AG09309 (cell line): ENCODE data around the gene ASB5.

Experiments used
- DNase-seq: peaks from one replicate; pipeline ENCODE4 v3.0.0-alpha.2; 2010; ENCODE audit warnings: low read depth
- H3K4me3 ChIP-seq: 2 replicates; pipeline ENCODE4 v1.5.1; 2011; ENCODE audit warnings: mild to moderate bottlenecking, low read depth, low read length, moderate library complexity; ENCODE audit not compliant: control insufficient read depth
- TF ChIP-seq, protein P1 (sequence below): IDR thresholded peaks from 2 replicates; pipeline ENCODE4 v1.5.1; 2011; ENCODE audit warnings: mild to moderate bottlenecking, low read depth, low read length, inconsistent platforms; ENCODE audit not compliant: insufficient read depth, control insufficient read depth; ENCODE audit errors: missing control alignments

Gene ASB5

DNA sequence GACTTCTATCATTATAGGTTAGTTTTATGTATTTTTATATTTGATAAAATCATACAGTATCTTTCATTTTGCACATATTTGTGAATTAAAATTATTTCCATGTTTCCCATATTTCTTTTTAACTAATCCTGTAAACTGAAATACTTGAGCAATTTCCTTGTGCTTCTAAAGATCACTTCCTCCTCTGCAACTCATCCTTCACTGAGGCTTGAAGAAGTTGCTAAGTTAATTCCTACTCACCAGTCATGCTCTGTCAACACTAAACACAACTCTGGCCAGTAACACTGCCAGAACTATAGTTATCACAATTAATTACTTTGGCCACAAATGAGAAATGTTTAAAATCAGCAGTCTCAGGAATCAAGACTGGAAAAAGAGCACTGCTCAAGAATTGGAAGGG lies 80.4 kb downstream of the ASB5 start:
- TF ChIP-seq, protein P1, sequence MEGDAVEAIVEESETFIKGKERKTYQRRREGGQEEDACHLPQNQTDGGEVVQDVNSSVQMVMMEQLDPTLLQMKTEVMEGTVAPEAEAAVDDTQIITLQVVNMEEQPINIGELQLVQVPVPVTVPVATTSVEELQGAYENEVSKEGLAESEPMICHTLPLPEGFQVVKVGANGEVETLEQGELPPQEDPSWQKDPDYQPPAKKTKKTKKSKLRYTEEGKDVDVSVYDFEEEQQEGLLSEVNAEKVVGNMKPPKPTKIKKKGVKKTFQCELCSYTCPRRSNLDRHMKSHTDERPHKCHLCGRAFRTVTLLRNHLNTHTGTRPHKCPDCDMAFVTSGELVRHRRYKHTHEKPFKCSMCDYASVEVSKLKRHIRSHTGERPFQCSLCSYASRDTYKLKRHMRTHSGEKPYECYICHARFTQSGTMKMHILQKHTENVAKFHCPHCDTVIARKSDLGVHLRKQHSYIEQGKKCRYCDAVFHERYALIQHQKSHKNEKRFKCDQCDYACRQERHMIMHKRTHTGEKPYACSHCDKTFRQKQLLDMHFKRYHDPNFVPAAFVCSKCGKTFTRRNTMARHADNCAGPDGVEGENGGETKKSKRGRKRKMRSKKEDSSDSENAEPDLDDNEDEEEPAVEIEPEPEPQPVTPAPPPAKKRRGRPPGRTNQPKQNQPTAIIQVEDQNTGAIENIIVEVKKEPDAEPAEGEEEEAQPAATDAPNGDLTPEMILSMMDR, result no peak
- H3K4me3 ChIP-seq, result no peak overlapping the region
- DNase-seq, result no peak

DNA sequence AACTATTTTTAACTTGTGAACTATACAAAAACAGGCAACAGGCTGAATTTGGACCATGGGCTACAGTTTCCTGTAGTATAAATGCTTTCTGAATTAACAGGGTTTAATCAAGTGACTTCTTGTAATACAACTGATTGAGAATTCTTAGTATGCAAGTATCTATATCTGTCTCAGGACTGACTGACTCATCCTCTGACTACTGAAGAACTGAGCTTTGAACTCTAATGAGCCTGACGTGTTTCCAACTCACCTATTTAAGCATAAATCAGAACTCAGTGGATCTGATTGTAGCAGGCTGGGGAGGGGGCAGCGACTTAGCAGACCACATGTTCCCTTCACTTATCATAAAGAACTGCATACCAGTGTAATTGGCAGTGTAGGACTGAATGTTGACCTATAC lies 81.4 kb downstream of the ASB5 start:
- no peak overlapping the region for H3K4me3 ChIP-seq
- DNase-seq, result no peak

DNA sequence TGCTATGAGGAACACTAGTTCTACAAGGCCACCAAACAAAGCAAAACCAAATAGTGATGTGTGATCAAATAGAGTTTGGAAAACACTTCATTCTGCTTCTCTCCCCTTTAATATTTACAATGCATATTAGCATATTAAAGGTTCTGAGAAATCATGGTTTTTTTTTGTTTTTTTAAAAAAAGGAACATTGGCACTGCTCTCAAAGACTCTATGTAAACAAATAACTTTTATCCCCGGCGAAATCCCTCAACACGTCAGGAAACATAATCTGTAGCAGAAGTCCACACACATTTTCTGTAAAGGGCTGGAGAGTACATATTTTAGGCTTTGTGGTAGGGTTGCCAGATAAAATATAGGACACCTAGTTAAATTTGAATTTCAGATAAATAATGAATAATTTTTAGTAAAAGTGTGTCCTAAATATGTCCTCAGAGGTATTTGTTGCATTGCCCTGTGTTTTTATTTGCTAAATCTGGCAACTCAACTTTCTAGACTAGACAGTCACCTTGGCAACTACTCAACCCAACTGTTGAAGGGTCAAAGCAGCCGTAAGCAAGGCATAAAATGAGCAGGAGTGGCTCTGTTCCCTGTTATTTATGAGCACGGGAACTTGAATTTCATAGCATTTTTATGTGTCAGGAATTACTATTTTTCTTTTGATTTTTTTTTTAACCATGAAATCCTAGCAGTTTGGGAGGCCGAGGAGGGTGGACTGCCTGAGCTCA lies 82.2 kb downstream of the ASB5 start:
- DNase-seq, result no peak
- TF ChIP-seq, protein P1, result no peak
- no peak overlapping the region for H3K4me3 ChIP-seq

More for the DNA sequence above, 81.4 kb downstream of the ASB5 start:
- TF ChIP-seq, protein P1, result no peak

DNA sequence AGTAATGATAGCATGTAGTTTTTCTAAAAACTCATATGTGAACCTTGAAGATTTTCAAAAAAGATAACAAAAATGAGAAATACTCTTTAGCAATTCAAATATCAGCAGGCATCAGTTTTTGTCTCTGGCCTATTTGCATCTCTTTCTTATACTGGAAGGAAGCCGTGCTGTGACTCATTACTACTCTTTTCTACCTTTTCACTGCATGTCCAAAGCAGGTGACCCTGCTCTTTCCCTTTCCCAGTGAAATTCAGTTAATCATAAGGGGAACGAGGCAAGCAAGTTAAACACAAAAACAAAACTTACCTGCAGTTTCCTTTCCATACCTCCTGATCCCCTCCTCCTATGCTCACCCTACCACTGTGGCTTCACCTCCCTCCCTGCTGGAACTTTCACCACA lies 83.0 kb downstream of the ASB5 start:
- TF ChIP-seq, protein P1, result no peak
- no peak overlapping the region for H3K4me3 ChIP-seq
- DNase-seq, result no peak

DNA sequence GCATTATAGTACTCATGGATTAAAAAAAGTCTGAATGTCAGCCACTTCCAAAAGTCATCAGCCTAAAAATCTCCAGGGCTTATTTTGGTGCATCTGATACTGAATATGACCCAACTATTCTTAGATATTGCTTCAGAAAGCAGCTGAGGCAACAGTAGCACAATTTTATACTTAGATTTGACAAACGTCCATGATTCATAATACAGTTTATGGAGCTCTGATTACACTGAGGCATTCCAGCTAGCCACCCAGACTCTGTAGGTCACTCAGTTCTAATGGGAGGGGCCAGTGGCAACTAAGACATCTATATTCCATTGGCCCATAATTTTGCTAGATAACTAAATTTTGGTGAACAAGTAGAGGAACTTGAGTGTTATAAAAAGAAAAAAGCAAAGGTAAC lies 84.0 kb downstream of the ASB5 start:
- TF ChIP-seq, protein P1, result no peak
- peak; percentile 83 for DNase-seq
- H3K4me3 ChIP-seq, result no peak overlapping the region
